Kidney epithelial cell (primary cell): Measurements from ENCODE around the gene SIGMAR1. TPM values are rescaled to one million over a fixed set of nuclear protein-coding genes. Genes with fewer than 3 reads are reported as not detected.
"Not testable (repeated sequence)": the region's sequence is repeated elsewhere in the genome, so short reads cannot be mapped to it uniquely, and the experiment has no call there.

Experiments
- DNase-seq: peaks from one replicate; pipeline ENCODE4 v3.0.0-alpha.2; 2010; ENCODE audit warnings: low read depth
- H3K27me3 ChIP-seq: 2 replicates; pipeline ENCODE4 v1.6.0; 2011; ENCODE audit warnings: low read length; ENCODE audit not compliant: control insufficient read depth, insufficient read depth
- H3K36me3 ChIP-seq: 2 replicates; pipeline ENCODE4 v1.5.1; 2011; ENCODE audit warnings: low read length; ENCODE audit not compliant: control insufficient read depth, insufficient read depth
- H3K4me3 ChIP-seq: 2 replicates; pipeline ENCODE4 v1.5.1; 2011; ENCODE audit warnings: low read depth, mild to moderate bottlenecking, control low read depth, low read length
- total RNA-seq: library from RNA; depleted of rRNA; stranded (reverse); fragments of >200 nt; gene quantifications from 2 replicates; pipeline ENCODE4 v1.2.3, GENCODE V29; 2015
- TF ChIP-seq, protein P1 (sequence below): IDR thresholded peaks from 2 replicates; pipeline ENCODE4 v1.5.1; 2011; ENCODE audit warnings: mild to moderate bottlenecking, moderate library complexity, low read length, control low read depth, inconsistent platforms; ENCODE audit not compliant: insufficient read depth, poor library complexity, severe bottlenecking

Gene SIGMAR1
- total RNA-seq, 1 donor from 2014 or later: 121 TPM

DNA sequence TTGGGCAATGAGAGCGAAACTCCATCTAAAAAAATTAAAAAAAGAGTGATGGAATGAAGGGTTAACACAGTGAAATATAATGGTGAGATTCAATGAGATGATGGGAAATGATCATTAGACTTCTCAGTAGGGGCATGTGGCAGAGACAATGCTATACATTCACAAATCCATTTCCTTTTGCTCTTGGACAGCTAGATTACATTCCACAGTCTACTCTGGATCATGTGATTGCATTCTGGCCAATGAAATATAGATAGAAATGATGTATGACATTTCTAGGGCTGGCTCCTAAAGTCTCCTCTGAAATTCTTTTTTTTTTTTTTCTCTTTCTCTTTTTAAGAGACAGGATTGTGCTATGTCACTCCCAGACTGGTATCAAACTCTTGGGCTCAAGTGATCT, 5.1 kb upstream of the SIGMAR1 start:
- Histone ChIP-seq H3K36me3 (no peaks in the 10 kb centered on the region), H3K27me3 (no peaks in the 10 kb centered on the region), H3K4me3 (no peak overlapping the region)
- no peak for DNase-seq
- TF ChIP-seq, protein P1, sequence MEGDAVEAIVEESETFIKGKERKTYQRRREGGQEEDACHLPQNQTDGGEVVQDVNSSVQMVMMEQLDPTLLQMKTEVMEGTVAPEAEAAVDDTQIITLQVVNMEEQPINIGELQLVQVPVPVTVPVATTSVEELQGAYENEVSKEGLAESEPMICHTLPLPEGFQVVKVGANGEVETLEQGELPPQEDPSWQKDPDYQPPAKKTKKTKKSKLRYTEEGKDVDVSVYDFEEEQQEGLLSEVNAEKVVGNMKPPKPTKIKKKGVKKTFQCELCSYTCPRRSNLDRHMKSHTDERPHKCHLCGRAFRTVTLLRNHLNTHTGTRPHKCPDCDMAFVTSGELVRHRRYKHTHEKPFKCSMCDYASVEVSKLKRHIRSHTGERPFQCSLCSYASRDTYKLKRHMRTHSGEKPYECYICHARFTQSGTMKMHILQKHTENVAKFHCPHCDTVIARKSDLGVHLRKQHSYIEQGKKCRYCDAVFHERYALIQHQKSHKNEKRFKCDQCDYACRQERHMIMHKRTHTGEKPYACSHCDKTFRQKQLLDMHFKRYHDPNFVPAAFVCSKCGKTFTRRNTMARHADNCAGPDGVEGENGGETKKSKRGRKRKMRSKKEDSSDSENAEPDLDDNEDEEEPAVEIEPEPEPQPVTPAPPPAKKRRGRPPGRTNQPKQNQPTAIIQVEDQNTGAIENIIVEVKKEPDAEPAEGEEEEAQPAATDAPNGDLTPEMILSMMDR: no peak

DNA sequence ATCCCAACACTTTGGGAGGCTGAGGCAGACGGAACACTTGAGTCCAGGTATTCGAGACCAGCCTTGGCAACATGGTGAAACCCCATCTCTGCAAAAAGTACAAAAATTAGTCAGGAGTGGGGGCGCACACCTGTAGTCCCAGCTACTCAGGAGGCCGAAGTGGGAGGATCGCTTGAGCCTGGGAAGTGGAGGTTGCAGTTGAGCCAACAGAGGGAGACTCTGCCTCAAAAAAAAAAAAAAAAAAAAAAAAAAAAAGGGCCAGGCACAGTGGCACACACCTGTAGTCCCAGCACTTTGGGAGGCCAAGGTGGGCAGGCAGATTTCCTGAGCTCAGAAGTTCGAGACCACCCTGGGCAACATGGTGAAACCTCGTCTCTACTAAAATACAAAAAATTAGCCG, 1.7 kb upstream of the SIGMAR1 start:
- not testable (repeated sequence) for H3K4me3 ChIP-seq, DNase-seq, H3K36me3 ChIP-seq, H3K27me3 ChIP-seq

DNA sequence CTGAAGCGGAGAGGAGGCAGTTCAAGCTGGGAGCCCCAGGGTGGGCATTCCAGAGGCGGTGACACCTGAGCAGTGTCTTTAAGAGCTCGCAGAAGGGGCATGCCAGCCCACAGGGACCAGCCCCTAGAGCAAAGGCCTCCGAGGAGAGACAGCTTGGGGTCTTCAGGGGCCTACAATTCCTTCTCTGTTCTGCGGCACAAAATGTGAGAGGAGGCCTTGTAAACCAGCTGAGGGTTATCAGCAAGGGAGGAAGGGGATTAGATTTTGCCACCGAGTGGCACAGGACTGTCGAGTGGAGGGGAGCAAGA, 505 bp upstream of the SIGMAR1 start:
- Histone ChIP-seq H3K27me3 (no peaks in the 10 kb centered on the region), H3K36me3 (no peaks in the 10 kb centered on the region), H3K4me3 (peak overlapping the region; percentile 64)
- DNase-seq: no peak
- TF ChIP-seq, protein P1: no peak

DNA sequence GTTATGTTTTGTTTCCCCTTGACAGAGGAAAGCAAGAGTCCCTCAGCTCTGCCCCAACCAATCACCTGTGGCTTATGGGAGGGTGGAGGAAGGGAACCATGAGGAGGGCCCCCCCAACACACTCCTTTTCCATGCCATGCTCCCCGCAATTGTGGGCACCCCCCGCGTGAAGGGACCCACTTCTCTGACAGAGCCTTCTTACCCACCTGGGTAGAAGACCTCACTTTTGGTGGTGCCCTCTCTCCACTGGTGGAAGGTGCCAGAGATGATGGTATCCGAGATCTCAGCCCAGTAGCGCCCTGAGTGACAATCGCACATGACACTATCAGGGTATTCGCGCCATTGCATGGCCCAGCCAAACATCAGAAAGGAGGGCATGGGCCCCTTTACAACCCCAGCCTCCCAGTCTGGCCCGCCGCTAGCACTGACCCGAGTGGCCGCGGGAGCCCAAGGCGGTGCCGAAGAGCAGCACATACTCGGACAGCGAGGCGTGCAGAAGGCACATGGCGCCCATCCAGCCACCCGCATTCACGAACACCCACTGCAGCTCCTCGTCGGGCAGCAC, 714 bp downstream of the SIGMAR1 start:
- peak overlapping the region; percentile 64 for H3K4me3 ChIP-seq
- TF ChIP-seq, protein P1: no peak
- DNase-seq: no peak
- H3K27me3 ChIP-seq: no peaks in the 10 kb centered on the region
- H3K36me3 ChIP-seq: no peaks in the 10 kb centered on the region

DNA sequence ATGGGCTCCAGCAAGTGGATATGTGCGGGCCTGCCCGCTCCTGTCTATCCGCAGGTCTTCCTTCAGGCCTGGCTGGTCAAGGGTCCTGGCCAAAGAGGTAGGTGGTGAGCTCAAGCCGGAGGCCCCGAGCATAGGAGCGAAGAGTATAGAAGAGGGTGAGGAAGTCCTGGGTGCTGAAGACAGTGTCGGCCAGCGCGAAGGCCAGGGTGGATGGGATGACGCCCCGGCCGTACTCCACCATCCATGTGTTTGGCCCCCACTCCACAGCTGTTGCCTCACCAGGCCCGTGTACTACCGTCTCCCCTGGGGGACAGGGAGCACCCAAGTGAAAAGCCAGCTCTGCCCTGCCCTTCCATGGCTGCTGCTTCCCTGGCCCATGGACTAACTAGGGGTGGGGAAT, 2.0 kb downstream of the SIGMAR1 start:
- no peak for DNase-seq
- no peaks in the 10 kb centered on the region for H3K36me3 ChIP-seq
- no peak overlapping the region for H3K4me3 ChIP-seq
- peaks cover 7% of the 10 kb centered on the region for H3K27me3 ChIP-seq
- TF ChIP-seq, protein P1: no peak

DNA sequence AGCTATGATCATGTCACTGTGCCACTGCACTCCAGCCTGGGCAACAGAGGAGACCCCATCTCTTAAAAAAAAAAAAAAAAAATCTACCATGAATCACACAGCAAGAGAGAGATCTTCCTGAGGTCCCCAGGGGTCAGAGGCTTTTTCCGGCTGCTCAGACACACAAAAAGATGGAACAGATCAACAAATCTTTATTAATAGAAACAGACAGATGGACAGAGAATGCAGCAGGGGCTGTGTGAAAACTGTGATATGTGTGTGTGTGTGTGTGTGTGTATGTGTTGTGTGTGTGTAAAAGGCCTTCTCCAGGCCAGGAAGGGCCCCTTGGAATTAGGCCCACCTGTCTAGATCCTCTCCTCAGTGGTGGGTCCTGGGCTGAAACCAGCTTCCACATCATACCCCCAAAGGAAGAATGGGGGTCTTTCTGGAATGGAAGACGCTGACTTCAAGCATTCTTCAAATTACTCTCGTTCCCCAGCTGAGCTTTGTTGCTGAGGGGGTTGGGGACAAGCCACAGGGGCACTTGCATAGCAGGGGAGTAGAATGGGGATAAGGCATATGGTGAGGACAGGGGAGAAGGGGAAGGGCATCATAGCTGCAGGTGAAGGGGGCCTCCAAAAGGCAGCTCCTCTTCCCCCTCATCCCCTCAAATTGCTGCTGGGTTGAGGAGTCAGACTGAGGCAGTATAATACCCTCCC, 2.9 kb downstream of the SIGMAR1 start:
- Histone ChIP-seq H3K4me3 (no peak overlapping the region), H3K36me3 (no peaks in the 10 kb centered on the region), H3K27me3 (peaks cover 13% of the 10 kb centered on the region)
- no peak for DNase-seq
- TF ChIP-seq, protein P1: no peak
